Coronary artery (tissue), 2 donors: ENCODE results near the gene PLEKHF1.

Experiments used
- DNase-seq: peaks from one replicate; pipeline ENCODE4 v3.0.0-alpha.2; 2017; ENCODE audit warnings: low spot score
- H3K27ac ChIP-seq, 2 donors: fragments of 200-600 bp; sonication (generic); one replicate each; pipeline ENCODE4 v1.5.1; 2016 to 2019
- H3K4me3 ChIP-seq: fragments of 200-600 bp; sonication (generic); 2 replicates; pipeline ENCODE4 v1.5.1; 2016; ENCODE audit warnings: mild to moderate bottlenecking, moderate library complexity
- CTCF ChIP-seq: fragments of 200-600 bp; sonication (generic); IDR thresholded peaks from one replicate; pipeline ENCODE4 v1.5.1; 2019; ENCODE audit warnings: antibody characterized with exemption

The PLEKHF1 gene

GRCh38 chr19:29635963-29636362, 29.3 kb upstream of the PLEKHF1 start:
- Histone ChIP-seq H3K27ac (no peak overlapping the region), H3K4me3 (no peak overlapping the region)
- no peak for TF ChIP-seq CTCF
- DNase-seq, result no peak

- no peak overlapping the region for H3K27ac ChIP-seq
- DNase-seq, result no peak
- no peak overlapping the region for H3K4me3 ChIP-seq
- no peak for TF ChIP-seq CTCF
These were observed 28.5 kb upstream of the PLEKHF1 start for GRCh38 chr19:29636553-29637360.

GRCh38 chr19:29639086-29639485, 26.2 kb upstream of the PLEKHF1 start:
- no peak for DNase-seq

GRCh38 chr19:29640231-29640630, 25.0 kb upstream of the PLEKHF1 start:
- TF ChIP-seq CTCF, result no peak
- no peak overlapping the region for H3K27ac ChIP-seq
- no peak overlapping the region for H3K4me3 ChIP-seq
- no peak for DNase-seq

More at GRCh38 chr19:29639086-29639485, 26.2 kb upstream of the PLEKHF1 start:
- Histone ChIP-seq H3K27ac (no peak overlapping the region), H3K4me3 (no peak overlapping the region)
- TF ChIP-seq CTCF, result no peak

- no peak for TF ChIP-seq CTCF
- Histone ChIP-seq H3K27ac (no peak overlapping the region), H3K4me3 (no peak overlapping the region)
- DNase-seq, result no peak
These were observed 23.7 kb upstream of the PLEKHF1 start for GRCh38 chr19:29641597-29641996.

- Histone ChIP-seq H3K4me3 (no peak overlapping the region), H3K27ac (no peak overlapping the region)
- no peak for TF ChIP-seq CTCF
- DNase-seq, result no peak
These were observed 21.8 kb upstream of the PLEKHF1 start for GRCh38 chr19:29643361-29643935.

- H3K27ac ChIP-seq, result no peak overlapping the region
- no peak for TF ChIP-seq CTCF
- no peak for DNase-seq
- H3K4me3 ChIP-seq, result no peak overlapping the region
These were observed 21.1 kb upstream of the PLEKHF1 start for GRCh38 chr19:29644210-29644609.
